ENCODE results near the gene EML4. TPM values are rescaled to one million over a fixed set of nuclear protein-coding genes. Genes with fewer than 3 reads are reported as not detected.

EML4 gene
- total RNA-seq, 1 donor from 2014 or later = 50.8 TPM

- TF ChIP-seq CTCF (IDR thresholded peaks at IDR 0.05; ENCODE audit: partially characterized antibody, unreplicated experiment) = no peak
- no peaks in the 10 kb centered on the region for H3K9me3 Mint-ChIP-seq (ENCODE audit: unreplicated experiment)
- H3K27me3 Mint-ChIP-seq (ENCODE audit: unreplicated experiment) = no peaks in the 10 kb centered on the region
- H3K27ac Mint-ChIP-seq (ENCODE audit: unreplicated experiment) = no peak overlapping the region
- H3K4me1 Mint-ChIP-seq (ENCODE audit: low read depth, unreplicated experiment) = no peaks in the 10 kb centered on the region
- DNase-seq = no peak
- no peak overlapping the region for H3K4me3 Mint-ChIP-seq (ENCODE audit: unreplicated experiment)
- H3K36me3 Mint-ChIP-seq (ENCODE audit: unreplicated experiment) = no peaks in the 10 kb centered on the region
Measured at GRCh38 chr2:42293019-42293418, 123.9 kb downstream of the EML4 start.

GRCh38 chr2:42296226-42296625 lies 127.1 kb downstream of the EML4 start:
- H3K36me3 Mint-ChIP-seq (ENCODE audit: unreplicated experiment) = no peaks in the 10 kb centered on the region
- no peak for DNase-seq
- H3K27me3 Mint-ChIP-seq (ENCODE audit: unreplicated experiment) = no peaks in the 10 kb centered on the region
- no peak overlapping the region for H3K27ac Mint-ChIP-seq (ENCODE audit: unreplicated experiment)
- no peaks in the 10 kb centered on the region for H3K9me3 Mint-ChIP-seq (ENCODE audit: unreplicated experiment)
- TF ChIP-seq CTCF (IDR thresholded peaks at IDR 0.05; ENCODE audit: partially characterized antibody, unreplicated experiment) = no peak
- no peak overlapping the region for H3K4me3 Mint-ChIP-seq (ENCODE audit: unreplicated experiment)
- H3K4me1 Mint-ChIP-seq (ENCODE audit: low read depth, unreplicated experiment) = no peaks in the 10 kb centered on the region

- no peaks in the 10 kb centered on the region for H3K36me3 Mint-ChIP-seq (ENCODE audit: unreplicated experiment)
- no peak overlapping the region for H3K27ac Mint-ChIP-seq (ENCODE audit: unreplicated experiment)
- DNase-seq = no peak
- H3K27me3 Mint-ChIP-seq (ENCODE audit: unreplicated experiment) = no peaks in the 10 kb centered on the region
- no peaks in the 10 kb centered on the region for H3K9me3 Mint-ChIP-seq (ENCODE audit: unreplicated experiment)
- no peak overlapping the region for H3K4me3 Mint-ChIP-seq (ENCODE audit: unreplicated experiment)
- no peaks in the 10 kb centered on the region for H3K4me1 Mint-ChIP-seq (ENCODE audit: low read depth, unreplicated experiment)
- no peak for TF ChIP-seq CTCF (IDR thresholded peaks at IDR 0.05; ENCODE audit: partially characterized antibody, unreplicated experiment)
Measured at GRCh38 chr2:42297322-42297936, 128.3 kb downstream of the EML4 start.

GRCh38 chr2:42298132-42298531 lies 129.0 kb downstream of the EML4 start:
- Mint-ChIP-seq H3K4me3 (ENCODE audit: unreplicated experiment) (no peak overlapping the region), H3K36me3 (ENCODE audit: unreplicated experiment) (no peaks in the 10 kb centered on the region), H3K27ac (ENCODE audit: unreplicated experiment) (no peak overlapping the region), H3K9me3 (ENCODE audit: unreplicated experiment) (no peaks in the 10 kb centered on the region), H3K4me1 (ENCODE audit: low read depth, unreplicated experiment) (no peaks in the 10 kb centered on the region), H3K27me3 (ENCODE audit: unreplicated experiment) (no peaks in the 10 kb centered on the region)
- no peak for DNase-seq
- no peak for TF ChIP-seq CTCF (IDR thresholded peaks at IDR 0.05; ENCODE audit: partially characterized antibody, unreplicated experiment)

GRCh38 chr2:42298996-42299754 lies 130.0 kb downstream of the EML4 start:
- no peak for TF ChIP-seq CTCF (IDR thresholded peaks at IDR 0.05; ENCODE audit: partially characterized antibody, unreplicated experiment)
- no peak for DNase-seq
- Mint-ChIP-seq H3K36me3 (ENCODE audit: unreplicated experiment) (no peaks in the 10 kb centered on the region), H3K4me3 (ENCODE audit: unreplicated experiment) (no peak overlapping the region), H3K9me3 (ENCODE audit: unreplicated experiment) (peaks cover 1% of the 10 kb centered on the region), H3K4me1 (ENCODE audit: low read depth, unreplicated experiment) (no peaks in the 10 kb centered on the region), H3K27ac (ENCODE audit: unreplicated experiment) (no peak overlapping the region), H3K27me3 (ENCODE audit: unreplicated experiment) (no peaks in the 10 kb centered on the region)
